Measurements from ENCODE around the gene CLEC2L. TPM values are rescaled to one million over a fixed set of nuclear protein-coding genes. Genes with fewer than 3 reads are reported as not detected.

Gene CLEC2L
- total RNA-seq, 2 donors from 2014 or later = 3.0 TPM; not detected in 1

DNA sequence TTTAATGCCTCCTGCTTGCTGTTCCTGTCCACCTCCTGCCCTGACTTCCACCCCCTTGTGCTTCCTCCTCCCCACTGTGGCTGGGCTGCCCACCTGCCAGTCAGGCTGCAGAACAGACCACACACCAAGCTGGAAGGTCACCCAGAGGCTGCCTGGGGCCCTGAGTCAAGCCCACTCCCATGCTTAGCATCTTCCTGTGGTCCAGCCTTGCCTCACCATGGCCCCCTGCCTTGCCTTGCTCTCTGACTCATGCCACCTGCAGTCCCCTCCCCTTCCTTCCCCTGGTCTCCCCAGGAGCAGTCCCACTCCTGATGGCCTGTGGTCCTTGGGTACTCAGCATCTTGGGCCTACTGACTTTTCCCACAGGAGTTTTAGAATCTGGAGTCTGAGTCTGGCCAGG is 2.3 kb downstream of the CLEC2L start:
- peaks cover 8% of the 10 kb centered on the region for H3K27me3 ChIP-seq (replicated peaks; ENCODE audit: insufficient read depth)
- intact Hi-C loops (cut with DNase I) = no loop called here
- TF ChIP-seq POLR2AphosphoS5 (IDR thresholded peaks at IDR 0.05) = no peak
- H3K27ac ChIP-seq = no peak overlapping the region
- DNase-seq (ENCODE audit: low spot score) = no peak
- no peaks in the 10 kb centered on the region for H3K36me3 ChIP-seq
- no peaks in the 10 kb centered on the region for H3K9me3 ChIP-seq
- no peaks in the 10 kb centered on the region for H3K4me1 ChIP-seq (replicated peaks)
- H3K4me3 ChIP-seq = no peak overlapping the region

DNA sequence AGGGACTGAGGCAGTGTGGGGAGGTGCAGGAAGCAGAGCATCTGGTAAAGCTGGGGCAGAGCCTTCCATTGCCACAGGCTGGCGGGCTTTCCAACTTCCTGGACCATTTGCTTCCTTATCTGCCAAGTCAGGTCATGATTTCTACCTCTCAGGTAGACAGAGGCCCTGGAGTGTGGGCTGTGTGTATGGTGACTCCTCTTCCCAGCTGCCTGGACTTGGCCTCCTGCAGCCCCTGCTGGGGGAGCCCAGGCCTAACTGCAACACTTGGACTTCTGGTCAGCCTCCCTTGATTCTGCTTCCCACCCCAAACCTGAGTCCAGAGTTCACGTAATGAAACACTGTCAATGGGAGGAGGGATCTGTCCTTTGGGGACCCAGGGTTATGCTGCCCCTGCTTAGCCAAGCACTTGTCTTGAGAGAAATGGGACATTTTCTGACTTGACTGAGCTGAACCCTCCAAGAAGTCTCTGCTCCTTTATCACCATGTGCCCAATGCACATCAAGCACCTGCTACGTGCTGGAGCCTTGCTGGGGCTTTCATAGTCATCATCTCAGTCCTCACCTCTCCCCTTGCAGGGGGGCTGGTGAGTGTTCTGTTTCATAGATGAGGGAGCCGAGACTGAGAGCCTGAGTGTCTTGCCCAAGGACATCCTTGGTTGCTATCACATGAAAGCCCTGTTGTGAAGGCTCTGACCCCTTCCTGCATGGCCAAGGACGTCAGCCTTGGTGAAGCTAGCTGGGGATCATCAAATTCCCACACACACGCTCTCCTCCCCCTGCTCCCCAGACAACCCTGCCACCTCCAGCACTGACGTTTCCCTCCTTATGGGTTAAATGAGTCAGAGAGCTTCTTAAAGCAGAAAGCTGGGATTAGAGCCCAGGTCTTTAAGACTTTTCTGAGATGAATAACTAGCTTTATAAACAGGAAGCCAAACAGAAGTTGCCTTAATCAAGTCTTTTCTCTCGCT is 3.4 kb downstream of the CLEC2L start:
- WGBS = 78% methylated on average over 8 of the region's 8 CpGs
- H3K27me3 ChIP-seq (replicated peaks; ENCODE audit: insufficient read depth) = peaks cover 5% of the 10 kb centered on the region
- TF ChIP-seq POLR2A (IDR thresholded peaks at IDR 0.05) (no peak), POLR2AphosphoS5 (IDR thresholded peaks at IDR 0.05) (no peak)

GRCh38 chr7:139531094-139531493 is 7.6 kb downstream of the CLEC2L start:
- Histone ChIP-seq H3K27me3 (replicated peaks; ENCODE audit: insufficient read depth) (no peaks in the 10 kb centered on the region), H3K9me3 (no peaks in the 10 kb centered on the region), H3K4me1 (replicated peaks) (no peaks in the 10 kb centered on the region), H3K36me3 (no peaks in the 10 kb centered on the region), H3K27ac (no peak overlapping the region), H3K4me3 (no peak overlapping the region)
- no peak for DNase-seq (ENCODE audit: low spot score)
- 96% methylated on average over 1 of the region's 1 CpG for WGBS
- no peak for TF ChIP-seq POLR2A (IDR thresholded peaks at IDR 0.05)
- TF ChIP-seq, protein P1, sequence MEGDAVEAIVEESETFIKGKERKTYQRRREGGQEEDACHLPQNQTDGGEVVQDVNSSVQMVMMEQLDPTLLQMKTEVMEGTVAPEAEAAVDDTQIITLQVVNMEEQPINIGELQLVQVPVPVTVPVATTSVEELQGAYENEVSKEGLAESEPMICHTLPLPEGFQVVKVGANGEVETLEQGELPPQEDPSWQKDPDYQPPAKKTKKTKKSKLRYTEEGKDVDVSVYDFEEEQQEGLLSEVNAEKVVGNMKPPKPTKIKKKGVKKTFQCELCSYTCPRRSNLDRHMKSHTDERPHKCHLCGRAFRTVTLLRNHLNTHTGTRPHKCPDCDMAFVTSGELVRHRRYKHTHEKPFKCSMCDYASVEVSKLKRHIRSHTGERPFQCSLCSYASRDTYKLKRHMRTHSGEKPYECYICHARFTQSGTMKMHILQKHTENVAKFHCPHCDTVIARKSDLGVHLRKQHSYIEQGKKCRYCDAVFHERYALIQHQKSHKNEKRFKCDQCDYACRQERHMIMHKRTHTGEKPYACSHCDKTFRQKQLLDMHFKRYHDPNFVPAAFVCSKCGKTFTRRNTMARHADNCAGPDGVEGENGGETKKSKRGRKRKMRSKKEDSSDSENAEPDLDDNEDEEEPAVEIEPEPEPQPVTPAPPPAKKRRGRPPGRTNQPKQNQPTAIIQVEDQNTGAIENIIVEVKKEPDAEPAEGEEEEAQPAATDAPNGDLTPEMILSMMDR (IDR thresholded peaks at IDR 0.05) = no peak
- no peak for TF ChIP-seq POLR2AphosphoS5 (IDR thresholded peaks at IDR 0.05)
- intact Hi-C loops (cut with DNase I) = no loop called here

More for the DNA sequence above, 3.4 kb downstream of the CLEC2L start:
- Histone ChIP-seq H3K4me3 (no peak overlapping the region), H3K27ac (no peak overlapping the region), H3K4me1 (replicated peaks) (no peaks in the 10 kb centered on the region), H3K36me3 (no peaks in the 10 kb centered on the region), H3K9me3 (no peaks in the 10 kb centered on the region)
- intact Hi-C loops (cut with DNase I) = no loop called here
- no peak for DNase-seq (ENCODE audit: low spot score)

DNA sequence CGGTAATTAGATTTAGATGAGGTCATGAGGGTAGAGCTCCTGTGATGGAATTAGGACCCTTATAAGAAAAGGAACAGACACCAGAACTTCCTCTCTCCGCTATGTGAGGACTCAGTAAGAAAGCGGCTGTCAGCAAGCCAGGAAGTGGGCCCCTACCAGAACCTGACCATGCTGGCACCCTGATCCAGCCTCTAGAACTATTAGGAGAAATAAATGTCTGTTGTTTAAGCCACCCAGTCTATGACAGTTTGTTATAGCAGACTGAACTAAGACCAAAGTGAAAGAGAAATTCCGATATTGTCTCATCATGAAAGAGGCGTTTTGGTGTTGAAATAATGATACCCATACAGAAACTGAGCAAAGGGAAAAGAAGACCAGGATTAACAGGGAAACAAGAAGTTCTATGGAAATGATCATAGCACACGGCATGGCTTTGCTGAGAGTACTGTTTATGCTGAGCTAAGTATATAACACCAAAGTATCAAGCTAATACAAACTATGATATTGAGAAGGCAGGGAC is 9.2 kb downstream of the CLEC2L start:
- H3K9me3 ChIP-seq = no peaks in the 10 kb centered on the region
- H3K4me3 ChIP-seq = no peak overlapping the region
- TF ChIP-seq, protein P1 (IDR thresholded peaks at IDR 0.05) = no peak
- TF ChIP-seq POLR2A (IDR thresholded peaks at IDR 0.05) = no peak
- TF ChIP-seq POLR2AphosphoS5 (IDR thresholded peaks at IDR 0.05) = no peak
- intact Hi-C loops (cut with DNase I) = no loop called here
- DNase-seq (ENCODE audit: low spot score) = no peak
- no peak overlapping the region for H3K27ac ChIP-seq
- H3K36me3 ChIP-seq = no peaks in the 10 kb centered on the region
- 87% methylated on average over 6 of the region's 6 CpGs for WGBS
- no peaks in the 10 kb centered on the region for H3K27me3 ChIP-seq (replicated peaks; ENCODE audit: insufficient read depth)
- H3K4me1 ChIP-seq (replicated peaks) = no peaks in the 10 kb centered on the region

DNA sequence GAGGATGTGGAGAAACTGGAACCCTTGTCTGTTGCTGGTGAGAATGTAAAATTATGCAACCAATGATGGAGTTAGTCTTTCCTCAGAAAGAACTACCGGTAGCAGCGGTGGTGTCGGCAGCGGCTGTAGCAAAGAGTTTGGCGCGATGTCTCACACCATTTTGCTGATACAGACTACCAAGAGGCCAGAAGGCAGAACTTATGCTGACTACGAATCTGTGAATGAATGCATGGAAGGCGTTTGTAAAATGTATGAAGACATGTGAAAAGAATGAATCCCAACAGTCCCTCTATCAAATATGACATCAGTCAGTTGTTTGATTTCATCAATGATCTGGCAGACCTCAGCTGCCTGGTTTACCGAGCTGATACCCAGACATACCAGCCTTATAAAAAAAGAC is 10.6 kb downstream of the CLEC2L start:
- TF ChIP-seq POLR2A (IDR thresholded peaks at IDR 0.05) (no peak), POLR2AphosphoS5 (IDR thresholded peaks at IDR 0.05) (no peak)
- TF ChIP-seq, protein P1 (IDR thresholded peaks at IDR 0.05) = no peak
- Histone ChIP-seq H3K4me3 (no peak overlapping the region), H3K36me3 (no peaks in the 10 kb centered on the region), H3K27me3 (replicated peaks; ENCODE audit: insufficient read depth) (no peaks in the 10 kb centered on the region), H3K27ac (no peak overlapping the region), H3K4me1 (replicated peaks) (no peaks in the 10 kb centered on the region), H3K9me3 (no peaks in the 10 kb centered on the region)
- 91% methylated on average over 9 of the region's 9 CpGs for WGBS
- intact Hi-C loops (cut with DNase I) = no loop called here
- no peak for DNase-seq (ENCODE audit: low spot score)

All from prostate gland (tissue), 2 donors.